ENCODE results near the gene NUBP2.

Gene NUBP2

GRCh38 chr16:1759511-1759910, 23.2 kb upstream of the NUBP2 start:
- DNase-seq = no peak

DNA sequence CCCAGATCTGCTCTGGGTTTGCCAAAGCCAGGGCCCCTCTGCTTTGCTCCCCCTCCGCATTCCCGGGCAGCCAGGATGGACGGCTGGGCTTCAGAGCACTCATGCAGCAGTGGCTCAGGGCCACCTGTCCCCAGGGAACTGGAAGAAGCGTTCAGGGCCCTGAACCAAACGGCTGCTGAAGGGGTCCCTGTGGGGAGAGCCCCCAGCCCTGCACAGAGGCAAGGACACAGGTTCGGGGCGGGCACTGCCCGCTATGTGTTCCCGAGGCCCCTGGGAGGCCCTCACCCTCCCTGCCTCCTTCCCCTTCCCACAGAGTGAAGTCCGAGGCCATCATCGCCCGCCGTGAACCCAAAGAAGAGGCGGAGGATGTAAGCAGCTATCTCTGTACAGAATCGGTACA, 21.8 kb upstream of the NUBP2 start:
- no peak for DNase-seq

DNA sequence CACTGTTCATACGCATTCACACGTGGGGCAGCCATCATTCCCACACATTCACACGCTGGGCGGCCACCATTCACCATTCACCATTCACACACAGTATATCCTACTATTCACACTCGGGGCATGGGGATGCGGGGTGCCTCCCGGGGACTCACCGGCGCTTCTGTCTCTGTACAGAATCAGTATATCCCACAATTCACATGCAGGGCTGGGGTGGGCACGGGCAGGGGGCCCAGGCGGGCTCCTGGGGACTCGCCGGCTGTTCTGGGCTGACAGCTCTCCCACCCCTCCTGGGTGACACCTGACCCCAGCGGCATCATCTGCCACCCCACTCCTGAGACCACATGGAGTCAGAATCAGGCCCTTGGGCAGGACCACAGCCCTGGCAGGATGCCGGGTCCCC, 21.0 kb upstream of the NUBP2 start:
- no peak for DNase-seq

DNA sequence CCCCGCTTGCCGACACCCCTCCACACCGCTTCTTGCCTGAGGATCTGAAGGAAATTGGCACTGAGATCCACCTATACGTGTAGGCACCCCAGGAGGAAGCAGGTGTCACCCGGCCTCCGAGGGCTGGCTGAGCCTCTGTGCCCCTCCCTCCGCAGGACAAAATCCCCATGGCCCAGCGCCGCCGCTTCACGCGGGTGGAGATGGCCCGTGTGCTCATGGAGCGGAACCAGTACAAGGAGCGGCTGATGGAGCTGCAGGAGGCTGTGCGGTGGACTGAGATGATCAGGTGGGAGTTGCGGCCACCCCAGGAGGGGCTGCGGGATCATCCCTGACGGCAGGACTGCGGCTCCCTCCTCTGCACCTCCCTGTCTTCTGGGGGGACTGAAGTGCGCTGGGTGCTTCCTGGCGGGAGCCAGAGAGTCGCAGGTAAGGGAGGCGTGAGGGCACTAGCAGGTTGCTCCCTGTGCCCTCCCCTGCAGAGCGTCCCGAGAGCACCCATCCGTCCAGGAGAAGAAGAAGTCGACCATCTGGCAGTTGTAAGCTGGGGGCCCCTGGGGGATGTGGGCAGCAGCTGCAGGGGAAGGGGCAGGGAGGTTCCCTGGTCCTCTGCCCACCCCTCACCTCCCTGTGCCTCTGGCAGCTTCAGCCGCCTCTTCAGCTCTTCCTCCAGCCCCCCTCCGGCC, 20.4 kb upstream of the NUBP2 start:
- no peak for DNase-seq

GRCh38 chr16:1762879-1763520, 19.8 kb upstream of the NUBP2 start:
- no peak for DNase-seq

DNA sequence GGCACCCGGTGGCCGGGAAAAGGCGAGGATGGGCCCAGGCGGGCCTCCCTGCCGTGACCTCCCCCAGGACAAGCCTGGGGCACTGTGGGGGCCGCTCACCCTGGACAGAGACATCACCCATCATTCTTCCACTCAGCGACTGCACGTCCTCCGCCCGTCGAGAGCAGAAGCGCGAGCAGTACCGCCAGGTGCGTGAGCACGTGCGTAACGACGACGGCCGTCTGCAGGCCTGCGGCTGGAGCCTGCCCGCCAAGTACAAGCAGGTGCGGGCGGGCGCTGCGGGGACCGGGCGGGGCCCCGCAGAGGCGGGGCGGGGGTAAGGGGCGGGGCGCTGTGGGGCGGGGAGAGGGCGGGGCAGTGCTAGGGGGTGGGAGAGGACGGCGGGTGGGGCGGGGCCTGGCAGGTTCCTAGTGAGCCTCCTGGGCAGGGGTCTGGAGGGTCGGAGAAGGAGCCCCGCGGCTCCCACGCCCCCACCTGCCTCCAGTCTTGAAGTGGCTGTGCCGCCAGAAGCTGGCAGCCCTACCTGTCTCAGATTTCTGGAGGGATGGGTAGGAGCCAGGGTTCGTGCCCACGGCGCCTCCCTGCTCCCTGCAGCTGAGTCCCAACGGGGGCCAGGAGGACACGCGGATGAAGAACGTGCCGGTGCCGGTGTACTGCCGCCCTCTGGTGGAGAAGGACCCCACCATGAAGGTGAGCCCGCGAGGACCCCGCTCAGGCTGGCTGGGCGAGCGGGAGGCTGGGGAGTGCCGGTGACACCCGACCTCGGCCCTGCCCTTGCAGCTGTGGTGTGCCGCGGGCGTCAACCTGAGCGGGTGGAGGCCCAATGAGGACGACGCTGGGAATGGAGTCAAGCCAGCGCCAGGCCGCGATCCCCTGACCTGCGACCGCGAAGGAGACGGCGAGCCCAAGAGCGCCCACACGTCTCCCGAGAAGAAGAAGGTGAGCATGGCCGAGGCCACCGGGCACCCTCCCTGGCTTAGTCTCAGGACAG, 18.9 kb upstream of the NUBP2 start:
- DNase-seq = no peak

DNA sequence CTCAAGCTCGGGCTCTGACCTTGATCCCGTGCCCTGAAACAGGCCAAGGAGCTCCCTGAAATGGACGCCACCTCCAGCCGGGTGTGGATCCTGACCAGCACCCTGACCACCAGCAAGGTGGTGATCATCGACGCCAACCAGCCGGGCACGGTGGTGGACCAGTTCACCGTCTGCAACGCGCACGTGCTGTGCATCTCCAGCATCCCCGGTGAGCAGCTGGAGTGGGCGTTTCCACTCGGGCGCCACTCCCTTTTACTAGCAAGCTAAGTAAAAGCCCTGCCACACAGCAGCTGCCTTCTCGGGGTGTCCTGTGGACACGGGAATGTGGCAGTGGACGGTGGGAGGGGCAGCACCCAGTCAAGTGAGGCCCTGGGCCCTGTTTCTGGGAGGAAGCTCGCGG, 17.8 kb upstream of the NUBP2 start:
- no peak for DNase-seq

DNA sequence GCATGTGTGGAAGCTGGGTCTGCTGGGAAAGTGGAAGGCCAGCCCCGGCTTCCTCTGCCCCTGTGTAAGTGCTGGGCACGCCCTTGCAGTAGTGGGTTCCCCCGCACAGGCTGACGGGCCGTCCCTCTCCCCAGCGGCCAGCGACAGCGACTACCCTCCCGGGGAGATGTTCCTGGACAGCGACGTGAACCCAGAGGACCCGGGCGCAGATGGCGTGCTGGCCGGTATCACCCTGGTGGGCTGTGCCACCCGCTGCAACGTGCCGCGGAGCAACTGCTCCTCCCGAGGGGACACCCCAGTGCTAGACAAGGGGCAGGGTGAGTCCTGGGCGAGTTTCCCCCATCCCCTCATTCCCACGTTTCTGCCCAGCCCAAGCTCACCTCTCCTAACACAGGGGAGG, 16.9 kb upstream of the NUBP2 start:
- no peak for DNase-seq

DNA sequence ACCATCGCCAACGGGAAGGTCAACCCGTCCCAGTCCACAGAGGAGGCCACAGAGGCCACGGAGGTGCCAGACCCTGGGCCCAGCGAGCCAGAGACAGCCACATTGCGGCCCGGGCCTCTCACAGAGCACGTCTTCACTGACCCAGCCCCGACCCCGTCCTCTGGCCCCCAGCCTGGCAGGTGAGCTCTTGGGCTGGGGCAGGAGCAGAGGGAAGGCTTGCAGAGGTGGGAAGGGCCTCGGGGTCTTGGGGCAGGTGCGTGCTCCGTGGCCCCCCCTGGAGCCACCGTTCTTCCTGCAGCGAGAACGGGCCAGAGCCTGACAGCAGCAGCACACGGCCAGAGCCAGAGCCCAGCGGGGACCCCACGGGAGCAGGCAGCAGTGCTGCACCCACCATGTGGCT, 16.5 kb upstream of the NUBP2 start:
- no peak for DNase-seq

DNA sequence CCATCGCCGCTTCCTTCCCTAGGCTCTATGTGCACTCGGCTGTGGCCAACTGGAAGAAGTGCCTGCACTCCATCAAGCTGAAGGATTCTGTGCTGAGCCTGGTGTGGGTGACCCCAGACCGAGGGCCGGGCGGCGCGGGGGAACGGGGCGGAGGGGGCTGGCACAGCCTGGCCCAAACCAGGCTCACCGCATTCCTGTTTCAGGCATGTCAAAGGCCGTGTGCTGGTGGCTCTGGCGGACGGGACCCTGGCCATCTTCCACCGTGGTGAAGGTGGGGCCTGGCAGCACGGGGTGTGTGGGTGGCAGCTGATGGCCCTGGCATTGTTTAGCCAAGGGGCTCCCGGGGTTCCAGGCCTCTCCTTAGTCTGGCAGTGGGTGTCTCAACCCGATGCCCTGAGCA, 16.1 kb upstream of the NUBP2 start:
- DNase-seq = no peak

- DNase-seq = no peak
Measured at GRCh38 chr16:1767116-1767994, 15.4 kb upstream of the NUBP2 start.

- DNase-seq = no peak
Measured at GRCh38 chr16:1768061-1768766, 14.5 kb upstream of the NUBP2 start.

DNA sequence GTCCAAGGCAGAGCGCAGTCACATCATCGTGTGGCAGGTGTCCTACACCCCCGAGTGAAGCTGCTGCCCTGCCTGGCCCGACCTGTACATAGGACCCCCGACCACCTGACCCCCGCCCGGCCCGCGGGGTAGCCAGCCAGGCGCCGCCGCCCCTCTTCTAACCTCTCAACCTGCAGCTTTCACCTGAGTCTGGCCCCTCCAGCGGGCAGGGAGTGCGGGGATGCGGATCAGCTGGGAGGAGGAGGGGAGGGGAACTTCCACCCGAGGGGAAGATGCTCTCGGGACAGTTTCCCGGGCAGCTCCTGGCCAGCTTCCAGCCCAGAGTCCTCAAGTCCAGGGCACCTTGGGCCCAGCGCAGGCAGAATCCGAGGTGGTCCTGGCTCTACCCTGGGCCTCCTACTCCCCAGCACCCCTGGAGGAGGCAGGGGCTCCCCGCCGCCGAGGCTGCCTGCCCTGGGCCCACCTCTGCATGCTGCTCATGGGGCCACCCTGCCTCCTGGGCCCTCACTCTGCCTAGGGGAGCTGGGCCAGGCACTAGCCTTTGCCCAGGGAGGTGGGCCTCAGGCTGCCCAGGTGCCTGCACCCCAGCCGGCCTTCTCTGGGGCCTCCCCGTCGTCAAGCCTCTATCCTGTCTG, 13.9 kb upstream of the NUBP2 start:
- DNase-seq = no peak

GRCh38 chr16:1769402-1770300, 13.1 kb upstream of the NUBP2 start:
- DNase-seq = no peak

DNA sequence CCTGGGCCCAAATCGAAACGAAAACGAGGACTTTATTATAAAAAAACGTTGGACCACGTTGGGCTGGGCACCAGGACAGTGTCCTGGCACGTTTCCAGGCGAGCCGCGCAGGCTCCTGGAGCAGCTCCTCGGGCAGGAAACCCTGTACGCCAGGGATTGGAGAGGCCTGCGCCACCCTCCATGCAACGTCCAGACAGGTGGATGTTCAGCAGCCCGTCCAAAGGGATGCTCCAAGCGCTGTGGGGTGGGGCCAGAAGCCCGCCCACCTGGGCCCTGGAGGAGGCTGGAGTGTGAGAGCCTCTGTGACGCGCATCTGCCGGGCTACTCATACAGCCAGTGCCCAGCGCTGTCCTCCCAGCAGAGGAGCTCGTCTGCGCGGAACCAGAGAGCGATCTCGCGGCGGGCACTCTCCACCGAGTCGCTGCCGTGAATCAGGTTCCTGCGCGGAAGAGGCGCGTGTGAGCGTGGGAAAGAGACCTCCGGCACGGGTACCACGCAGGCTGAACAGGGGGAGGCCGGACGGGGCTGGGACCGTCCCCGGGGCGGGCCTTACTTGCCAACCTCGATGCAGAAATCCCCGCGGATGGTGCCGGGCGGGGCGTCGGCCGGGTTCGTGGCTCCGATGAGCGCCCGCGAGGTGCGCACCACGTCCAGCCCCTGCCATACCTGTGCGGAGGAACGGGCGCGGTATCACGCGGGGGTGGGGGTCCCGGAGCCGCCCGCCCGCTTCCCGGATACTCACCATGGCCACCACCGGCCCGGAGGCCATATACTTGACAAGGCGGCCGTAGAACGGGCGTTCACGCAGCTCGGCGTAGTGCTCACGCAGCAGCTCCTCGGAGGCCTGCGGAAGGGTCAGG, 12.2 kb upstream of the NUBP2 start:
- peak; percentile 22 for DNase-seq

DNA sequence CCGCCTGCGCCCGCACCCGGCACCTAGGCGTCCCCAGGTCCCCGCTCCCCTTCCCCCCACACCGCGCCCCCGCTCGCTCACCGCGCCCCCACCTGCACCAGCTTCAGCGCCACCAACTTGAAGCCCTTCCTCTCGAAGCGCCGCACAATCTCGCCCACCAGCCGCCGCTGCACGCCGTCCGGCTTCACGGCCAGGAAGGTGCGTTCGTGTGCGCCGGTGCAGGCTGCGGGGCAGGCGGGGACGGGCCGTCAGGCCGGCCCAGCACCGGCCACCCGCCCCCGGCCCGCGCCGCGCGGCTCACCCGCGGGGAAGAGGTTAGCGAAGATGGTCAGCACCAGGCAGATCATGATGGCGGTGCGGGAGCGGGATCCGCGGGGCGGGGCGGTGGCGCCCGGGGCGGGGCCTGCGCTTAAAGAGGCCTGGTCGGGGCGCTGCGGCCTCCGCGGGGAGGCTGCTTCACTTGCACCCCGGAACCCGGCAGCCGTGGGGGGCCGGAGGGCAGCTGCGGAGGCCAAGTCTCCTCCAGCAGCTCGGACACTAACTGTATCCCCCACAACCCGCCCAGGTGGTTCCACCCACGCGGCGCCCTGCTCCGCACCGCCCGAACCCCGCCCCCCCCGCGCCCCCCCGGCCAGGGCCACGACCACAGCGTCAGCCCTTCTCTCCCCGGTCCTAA, 11.4 kb upstream of the NUBP2 start, which contains the start of gene NME3:
Gene NME3, minus strand, starts transcription at position 356 of the 676 bp plus-strand sequence. Its CDS starts 9 bp downstream, at position 347.
- peak; percentile 67 for DNase-seq

DNA sequence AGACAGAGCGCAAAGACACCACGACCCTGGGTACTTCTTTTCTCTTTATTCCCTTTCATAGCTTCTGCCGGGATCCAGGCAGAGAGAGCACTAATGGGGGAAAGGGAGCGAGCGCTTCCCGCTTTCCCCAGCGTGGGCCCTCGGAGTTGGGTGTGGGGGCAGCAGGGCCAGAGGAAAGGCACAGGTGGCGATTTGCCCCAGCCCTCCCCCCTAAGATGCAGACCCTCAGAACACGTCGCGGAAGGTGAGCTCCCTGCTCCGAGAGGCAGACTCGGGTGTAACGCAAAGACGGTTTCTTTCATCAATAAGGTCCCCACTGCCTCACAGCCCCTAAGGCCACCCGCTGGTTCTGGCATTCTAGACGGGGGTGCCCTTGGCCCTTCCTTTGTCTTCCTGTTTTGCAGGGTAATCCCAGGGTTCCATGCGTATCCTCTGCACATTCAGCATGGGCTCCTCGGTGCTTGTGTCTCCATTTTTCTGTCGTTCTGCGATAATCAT, 10.8 kb upstream of the NUBP2 start:
- no peak for DNase-seq

- DNase-seq = peak; percentile 19
Measured at GRCh38 chr16:1772362-1772907, 10.3 kb upstream of the NUBP2 start, which contains the start of gene EME2. Gene EME2 (plus strand): TSS chr16:1772810. CDS start chr16:1773228, 418 bp downstream.
